H9 (cell line): ENCODE measurements around the gene DENND1A. TPM values are rescaled to one million over a fixed set of nuclear protein-coding genes. Genes with fewer than 3 reads are reported as not detected.
A peak's percentile ranks its signal among the peaks of the same experiment; 100 is the strongest.

Source experiments
- DNase-seq: peaks from one replicate; pipeline ENCODE4 v3.0.0-alpha.2; 2017
- H2AFZ ChIP-seq: one replicate; pipeline ENCODE4 v1.6.1; 2013; ENCODE audit warnings: mild to moderate bottlenecking, low read length, control low read depth, moderate library complexity
- H2AK5ac ChIP-seq: 2 replicates; pipeline ENCODE4 v1.6.1; 2013; ENCODE audit warnings: low read length, control low read depth, mixed read lengths; ENCODE audit not compliant: insufficient read length
- H2BK120ac ChIP-seq: one replicate; pipeline ENCODE4 v1.6.1; 2013; ENCODE audit warnings: low read depth, mild to moderate bottlenecking, low read length, control low read depth, inconsistent platforms; ENCODE audit not compliant: poor library complexity, severe bottlenecking
- H2BK12ac ChIP-seq: 2 replicates; pipeline ENCODE4 v1.6.1; 2013; ENCODE audit warnings: low read length, control low read depth, mixed read lengths, low read depth; ENCODE audit not compliant: insufficient read length
- H2BK15ac ChIP-seq: 2 replicates; pipeline ENCODE4 v1.6.1; 2013; ENCODE audit warnings: low read depth, low read length, control low read depth
- H2BK20ac ChIP-seq: one replicate; pipeline ENCODE4 v1.6.1; 2013; ENCODE audit warnings: low read depth, mild to moderate bottlenecking, low read length, control low read depth, inconsistent platforms; ENCODE audit not compliant: poor library complexity, severe bottlenecking
- H2BK5ac ChIP-seq: 2 replicates; pipeline ENCODE4 v1.6.1; 2013; ENCODE audit warnings: low read length, control low read depth, mixed read lengths; ENCODE audit not compliant: insufficient read length
- H3K14ac ChIP-seq: 2 replicates; pipeline ENCODE4 v1.6.1; 2013; ENCODE audit warnings: low read length, control low read depth; ENCODE audit not compliant: insufficient read depth
- H3K18ac ChIP-seq: 2 replicates; pipeline ENCODE4 v1.6.1; 2013; ENCODE audit warnings: low read depth, mild to moderate bottlenecking, mixed read lengths, low read length, control low read depth; ENCODE audit not compliant: insufficient read length
- H3K23ac ChIP-seq: 2 replicates; pipeline ENCODE4 v1.6.1; 2013; ENCODE audit warnings: low read length, control low read depth, mixed read lengths, low read depth; ENCODE audit not compliant: insufficient read length
- H3K23me2 ChIP-seq: 2 replicates; pipeline ENCODE4 v1.6.1; 2013; ENCODE audit warnings: low read depth, mild to moderate bottlenecking, mixed read lengths, low read length, control low read depth; ENCODE audit not compliant: insufficient read length, poor library complexity, severe bottlenecking
- H3K27ac ChIP-seq: 2 replicates; pipeline ENCODE4 v1.5.1; 2013; ENCODE audit warnings: low read length, control low read depth, mixed read lengths, low read depth; ENCODE audit not compliant: insufficient read length
- H3K27me3 ChIP-seq: 2 replicates; pipeline ENCODE4 v1.6.1; 2013; ENCODE audit warnings: low read length, control low read depth, inconsistent platforms; ENCODE audit not compliant: insufficient read depth
- H3K4ac ChIP-seq: 2 replicates; pipeline ENCODE4 v1.6.1; 2013; ENCODE audit warnings: low read depth, mild to moderate bottlenecking, control low read depth, inconsistent platforms, low read length, moderate library complexity
- H3K4me1 ChIP-seq: 2 replicates; pipeline ENCODE4 v1.6.1; 2013; ENCODE audit warnings: low read length, control low read depth, inconsistent platforms; ENCODE audit not compliant: insufficient read depth
- H3K4me2 ChIP-seq: 2 replicates; pipeline ENCODE4 v1.6.1; 2013; ENCODE audit warnings: low read length, control low read depth, mixed read lengths; ENCODE audit not compliant: insufficient read length, insufficient read depth
- H3K56ac ChIP-seq: 2 replicates; pipeline ENCODE4 v1.6.1; 2013; ENCODE audit warnings: low read depth, mild to moderate bottlenecking, mixed read lengths, low read length, control low read depth; ENCODE audit not compliant: insufficient read length
- H3K79me1 ChIP-seq: 2 replicates; pipeline ENCODE4 v1.6.1; 2013; ENCODE audit warnings: low read depth, mild to moderate bottlenecking, moderate library complexity, low read length, control low read depth, inconsistent platforms; ENCODE audit not compliant: insufficient read depth, poor library complexity, severe bottlenecking
- H3K79me2 ChIP-seq: 2 replicates; pipeline ENCODE4 v1.6.1; 2013; ENCODE audit warnings: low read length, control low read depth, inconsistent platforms; ENCODE audit not compliant: insufficient read depth
- H3K9ac ChIP-seq: 2 replicates; pipeline ENCODE4 v1.6.1; 2013; ENCODE audit warnings: low read length, control low read depth, mixed read lengths; ENCODE audit not compliant: insufficient read length; ENCODE audit errors: extremely low read depth
- H3K9me3 ChIP-seq: one replicate; pipeline ENCODE4 v1.6.1; 2013; ENCODE audit warnings: low read depth, low read length, inconsistent platforms; ENCODE audit not compliant: control insufficient read depth
- H3T11ph ChIP-seq: one replicate; pipeline ENCODE4 v1.6.1; 2013; ENCODE audit warnings: mild to moderate bottlenecking, low read length, control low read depth, inconsistent platforms
- H4K20me1 ChIP-seq: one replicate; pipeline ENCODE4 v1.6.1; 2013; ENCODE audit not compliant: control insufficient read depth, insufficient read length, insufficient read depth
- H4K5ac ChIP-seq: 2 replicates; pipeline ENCODE4 v1.6.1; 2013; ENCODE audit warnings: low read depth, mild to moderate bottlenecking, mixed read lengths, low read length, control low read depth; ENCODE audit not compliant: insufficient read length
- H4K8ac ChIP-seq: replicated peaks from 2 replicates; pipeline ENCODE4 v1.6.1; 2013; ENCODE audit warnings: low read length, control low read depth, mixed read lengths, low read depth; ENCODE audit not compliant: insufficient read length
- H4K91ac ChIP-seq: 2 replicates; pipeline ENCODE4 v1.6.1; 2013; ENCODE audit warnings: low read depth, mild to moderate bottlenecking, moderate library complexity, mixed read lengths, low read length, control low read depth; ENCODE audit not compliant: insufficient read length
- H3K27ac Mint-ChIP-seq, 3 experiments: 2 replicates in 2 of 3; 3 replicates in 1 of 3; pipeline ENCODE4 v1.8.0; 2020 to 2021; ENCODE audit warnings: mixed read lengths in 3 of 3, mild to moderate bottlenecking in 1 of 3, moderate library complexity in 1 of 3
- H3K27me3 Mint-ChIP-seq: 2 replicates; pipeline ENCODE4 v1.8.0; 2021; ENCODE audit warnings: low read depth, mild to moderate bottlenecking, moderate library complexity, mixed read lengths
- H3K36me3 Mint-ChIP-seq, 3 experiments: 2 replicates in 2 of 3; 3 replicates in 1 of 3; pipeline ENCODE4 v1.8.0; 2020 to 2021; ENCODE audit warnings: low read depth in 3 of 3, mixed read lengths in 3 of 3; ENCODE audit not compliant: insufficient read depth in 1 of 3
- H3K4me1 Mint-ChIP-seq, 2 experiments: 2 replicates each; pipeline ENCODE4 v1.8.0; 2020; ENCODE audit warnings: mixed read lengths in 2 of 2
- H3K4me3 Mint-ChIP-seq, 2 experiments: 2 replicates in 1 of 2; 3 replicates in 1 of 2; pipeline ENCODE4 v1.8.0; 2020 to 2021; ENCODE audit warnings: mild to moderate bottlenecking in 2 of 2, mixed read lengths in 2 of 2, moderate library complexity in 1 of 2
- H3K9me3 Mint-ChIP-seq, 2 experiments: 2 replicates in 1 of 2; 3 replicates in 1 of 2; pipeline ENCODE4 v1.8.0; 2020; ENCODE audit warnings: mild to moderate bottlenecking in 2 of 2, mixed read lengths in 2 of 2, moderate library complexity in 1 of 2
- WGBS: extraction: QIAGEN DNeasy Blood & Tissue Kit; methylation state at CpG from one replicate; pipeline ENCODE4 v1.1.7; 2013; ENCODE audit warnings: missing lambda C conversion rate, low lambda C conversion rate, mixed read lengths; ENCODE audit not compliant: insufficient read length; ENCODE audit errors: extremely low coverage; 5-methylcytosine and 5-hydroxymethylcytosine counted together
- total RNA-seq: library from RNA; stranded (reverse); gene quantifications from 2 replicates; pipeline ENCODE4 v1.2.1, GENCODE V29; 2021
- TF ChIP-seq, protein P1 (sequence below): fragments of 200-600 bp; sonication (generic); conservative IDR thresholded peaks from 3 replicates; pipeline ENCODE4 v1.8.0; 2021; ENCODE audit warnings: antibody characterized with exemption, mild to moderate bottlenecking

Gene DENND1A
- total RNA-seq, 1 experiment from 2014 or later: 20.4 TPM

DNA sequence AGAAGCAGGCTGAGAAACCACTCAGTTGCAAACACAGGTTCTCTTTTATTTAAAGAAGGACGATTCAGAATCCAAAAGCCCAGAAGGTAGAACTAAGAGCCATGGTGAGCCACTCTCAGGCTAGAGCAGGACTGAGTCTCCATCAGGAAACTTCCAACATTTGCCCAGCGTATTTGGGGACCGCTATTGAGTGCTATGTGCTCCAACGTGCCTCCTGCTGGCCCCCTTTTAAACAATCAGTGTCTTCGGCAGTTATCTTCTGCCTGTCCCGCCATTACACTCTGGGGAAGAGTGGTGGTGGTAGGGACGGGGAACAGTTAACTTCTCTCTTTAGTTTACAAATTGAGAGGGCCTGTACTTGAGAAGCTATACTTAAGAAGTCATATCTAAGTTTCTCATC, 78.1 kb downstream of the DENND1A start:
- peaks cover 17% of the 10 kb centered on the region for H3K27me3 Mint-ChIP-seq
- no peak overlapping the region for H2AK5ac ChIP-seq
- DNase-seq: peak; percentile 61
- H3K18ac ChIP-seq: no peak overlapping the region
- H2BK15ac ChIP-seq: no peak overlapping the region
- H3K27ac Mint-ChIP-seq: peak overlapping the region; percentile 82 to 83 (median 82); a peak in 6 of 7 replicates
- H3K23ac ChIP-seq: no peak overlapping the region
- H4K91ac ChIP-seq: no peak overlapping the region
- H4K5ac ChIP-seq: no peak overlapping the region
- no peak overlapping the region for H3K4me2 ChIP-seq
- no peak overlapping the region for H2BK120ac ChIP-seq
- H3K4me1 Mint-ChIP-seq: peaks cover 22 to 26% of the 10 kb centered on the region in 2 experiments
- H3K27me3 ChIP-seq: no peaks in the 10 kb centered on the region
- no peaks in the 10 kb centered on the region; the same call in 1 of the 2 replicates for H3K79me2 ChIP-seq
- peaks cover 3% of the 10 kb centered on the region for H3K79me1 ChIP-seq
- H3K14ac ChIP-seq: no peak overlapping the region
- H3K23me2 ChIP-seq: no peaks in the 10 kb centered on the region
- H2BK20ac ChIP-seq: no peak overlapping the region
- peaks cover 28 to 42% (median 29%) of the 10 kb centered on the region in 3 experiments for H3K36me3 Mint-ChIP-seq
- H3K4me1 ChIP-seq: peaks cover 5% of the 10 kb centered on the region; the same call in 1 of the 2 replicates
- no peak overlapping the region for H3K27ac ChIP-seq
- H3K9me3 Mint-ChIP-seq: peaks cover 15 to 20% of the 10 kb centered on the region in 2 experiments
- H2BK12ac ChIP-seq: no peak overlapping the region
- H3K9me3 ChIP-seq: no peaks in the 10 kb centered on the region
- no peak overlapping the region for H2AFZ ChIP-seq
- H4K20me1 ChIP-seq: no peaks in the 10 kb centered on the region
- no peak overlapping the region for H3K4ac ChIP-seq
- WGBS: no CpG with 5 or more reads among the region's 7 CpGs
- no peak overlapping the region for H3T11ph ChIP-seq
- no peak overlapping the region; a peak in 1 of 5 replicates for H3K4me3 Mint-ChIP-seq
- no peak overlapping the region for H3K56ac ChIP-seq
- H3K9ac ChIP-seq: no peak overlapping the region
- TF ChIP-seq, protein P1, sequence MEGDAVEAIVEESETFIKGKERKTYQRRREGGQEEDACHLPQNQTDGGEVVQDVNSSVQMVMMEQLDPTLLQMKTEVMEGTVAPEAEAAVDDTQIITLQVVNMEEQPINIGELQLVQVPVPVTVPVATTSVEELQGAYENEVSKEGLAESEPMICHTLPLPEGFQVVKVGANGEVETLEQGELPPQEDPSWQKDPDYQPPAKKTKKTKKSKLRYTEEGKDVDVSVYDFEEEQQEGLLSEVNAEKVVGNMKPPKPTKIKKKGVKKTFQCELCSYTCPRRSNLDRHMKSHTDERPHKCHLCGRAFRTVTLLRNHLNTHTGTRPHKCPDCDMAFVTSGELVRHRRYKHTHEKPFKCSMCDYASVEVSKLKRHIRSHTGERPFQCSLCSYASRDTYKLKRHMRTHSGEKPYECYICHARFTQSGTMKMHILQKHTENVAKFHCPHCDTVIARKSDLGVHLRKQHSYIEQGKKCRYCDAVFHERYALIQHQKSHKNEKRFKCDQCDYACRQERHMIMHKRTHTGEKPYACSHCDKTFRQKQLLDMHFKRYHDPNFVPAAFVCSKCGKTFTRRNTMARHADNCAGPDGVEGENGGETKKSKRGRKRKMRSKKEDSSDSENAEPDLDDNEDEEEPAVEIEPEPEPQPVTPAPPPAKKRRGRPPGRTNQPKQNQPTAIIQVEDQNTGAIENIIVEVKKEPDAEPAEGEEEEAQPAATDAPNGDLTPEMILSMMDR: peak; percentile 57; the same call in 2 of the 3 replicates
- no peak overlapping the region for H2BK5ac ChIP-seq
- no peak overlapping the region for H4K8ac ChIP-seq
